ENCODE results near the gene VEZF1.

- no peak for TF ChIP-seq CHD2 (IDR thresholded peaks at IDR 0.05; ENCODE audit: low read length, partially characterized antibody)
- no peak for TF ChIP-seq CTCF (IDR thresholded peaks at IDR 0.05)
- TF ChIP-seq RNF2 (IDR thresholded peaks at IDR 0.05; ENCODE audit: borderline replicate concordance, low read depth) = no peak
- no peak for TF ChIP-seq RAD21 (conservative IDR thresholded peaks at IDR 0.05 in 1 of 2, IDR thresholded peaks at IDR 0.05 in 1 of 2)
- no peak for TF ChIP-seq SMC3 (IDR thresholded peaks at IDR 0.05)
- no peak for TF ChIP-seq CHD4 (IDR thresholded peaks at IDR 0.05; ENCODE audit: borderline replicate concordance)
- TF ChIP-seq HMGXB4 (CRISPR knock-in tag; IDR thresholded peaks at IDR 0.05; ENCODE audit: borderline replicate concordance) = no peak
- no peak for TF ChIP-seq MAZ (IDR thresholded peaks at IDR 0.05; ENCODE audit: borderline replicate concordance, low read depth, low read length)
- peak; percentile 54 to 79; a peak in 3 of 4 replicates for TF ChIP-seq CEBPB (IDR thresholded peaks at IDR 0.05)
- no peak for TF ChIP-seq ESRRA (IDR thresholded peaks at IDR 0.05; ENCODE audit: borderline replicate concordance, low read length)
- no peak for TF ChIP-seq POLR2A (IDR thresholded peaks at IDR 0.05; ENCODE audit: low read length)
- no peak for TF ChIP-seq FOSL2 (IDR thresholded peaks at IDR 0.05)
- no peak for TF ChIP-seq FOSL2 (CRISPR knock-in tag; IDR thresholded peaks at IDR 0.05)
- TF ChIP-seq JUN (IDR thresholded peaks at IDR 0.05) = no peak
Measured at GRCh38 chr17:57935833-57936807, 51.9 kb downstream of the VEZF1 start.

Data from A549 (cell line).